Measurements from ENCODE around the gene PROX2.

The PROX2 gene, protein sequence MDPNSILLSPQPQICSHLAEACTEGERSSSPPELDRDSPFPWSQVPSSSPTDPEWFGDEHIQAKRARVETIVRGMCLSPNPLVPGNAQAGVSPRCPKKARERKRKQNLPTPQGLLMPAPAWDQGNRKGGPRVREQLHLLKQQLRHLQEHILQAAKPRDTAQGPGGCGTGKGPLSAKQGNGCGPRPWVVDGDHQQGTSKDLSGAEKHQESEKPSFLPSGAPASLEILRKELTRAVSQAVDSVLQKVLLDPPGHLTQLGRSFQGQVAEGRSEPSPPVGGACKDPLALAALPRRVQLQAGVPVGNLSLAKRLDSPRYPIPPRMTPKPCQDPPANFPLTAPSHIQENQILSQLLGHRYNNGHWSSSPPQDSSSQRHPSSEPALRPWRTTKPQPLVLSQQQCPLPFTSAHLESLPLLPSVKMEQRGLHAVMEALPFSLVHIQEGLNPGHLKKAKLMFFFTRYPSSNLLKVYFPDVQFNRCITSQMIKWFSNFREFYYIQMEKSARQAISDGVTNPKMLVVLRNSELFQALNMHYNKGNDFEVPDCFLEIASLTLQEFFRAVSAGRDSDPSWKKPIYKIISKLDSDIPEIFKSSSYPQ

DNA sequence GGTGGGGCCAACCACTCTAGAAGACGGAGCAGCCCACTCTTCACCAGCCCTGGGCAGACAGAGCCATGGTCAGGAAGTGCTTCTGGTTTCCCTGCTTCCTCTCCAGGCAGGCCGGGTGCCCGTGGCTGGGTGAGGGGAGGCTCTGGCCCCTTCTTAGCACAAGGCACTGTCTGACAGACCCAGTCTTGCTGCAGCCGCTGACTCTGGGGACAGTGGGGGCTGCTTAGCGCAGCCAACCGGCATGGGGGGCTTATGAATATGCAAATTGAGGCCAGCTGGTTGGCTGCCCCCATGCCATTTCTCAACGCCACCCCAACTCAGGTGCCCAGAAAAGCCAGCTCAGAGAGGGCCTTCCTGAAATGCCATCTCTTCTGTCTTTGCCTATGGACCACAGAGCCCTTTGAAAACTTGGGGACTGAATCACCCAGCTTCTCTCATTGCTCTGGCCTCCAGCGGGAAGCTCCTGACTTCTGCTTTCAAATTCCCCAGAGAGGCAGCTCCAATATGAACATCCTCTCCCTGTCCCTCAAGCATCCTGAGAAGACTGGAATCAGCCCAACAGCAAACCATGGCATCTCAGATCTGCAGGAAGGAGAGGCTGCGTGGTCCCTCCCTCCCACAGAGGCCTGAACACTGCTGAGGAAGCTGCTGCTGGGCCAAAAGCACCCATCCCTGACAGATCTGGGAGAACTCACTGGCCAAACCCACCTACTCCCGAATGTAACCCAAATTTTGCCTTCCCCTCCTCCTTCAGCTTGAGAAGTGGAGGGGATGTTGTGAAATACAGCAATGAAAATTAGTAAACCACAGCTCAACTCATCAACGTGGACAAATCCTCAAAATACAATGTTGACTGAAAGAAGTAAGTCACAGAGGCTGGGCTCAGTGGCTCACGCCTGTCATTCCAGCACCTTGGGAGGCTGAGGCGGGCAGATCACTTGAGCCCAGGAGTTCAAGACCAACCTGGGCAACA is at the start of gene PROX2:
Gene PROX2 (minus strand): TSS at position 205 of the 973 bp plus-strand sequence. CDS start 12,311 bp downstream, outside the sequence.
- DNase-seq (ENCODE audit: low read depth in 4 of 4, low spot score in 1 of 4), result no peak

DNA sequence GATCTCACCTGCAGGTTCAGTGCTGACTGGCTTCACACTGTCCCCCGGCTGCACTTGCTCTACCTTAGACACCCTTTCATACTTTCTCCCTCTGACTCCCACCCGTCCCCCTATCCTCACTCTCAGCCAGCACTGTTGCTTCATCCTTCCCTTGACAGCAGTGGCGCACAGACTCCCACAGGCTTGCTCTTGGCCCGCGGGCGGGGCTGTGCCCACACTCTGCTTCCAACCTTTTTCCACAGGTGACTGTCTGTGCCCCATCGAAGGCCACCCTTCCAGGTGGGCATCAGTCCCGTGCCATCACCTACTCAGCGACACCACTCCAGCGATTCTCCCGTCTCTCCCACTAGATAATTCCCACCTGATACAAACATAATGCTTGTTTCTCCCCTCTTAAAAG is 48.1 kb upstream of the PROX2 start:
- no peak for DNase-seq (ENCODE audit: low read depth in 4 of 4, low spot score in 1 of 4)

DNA sequence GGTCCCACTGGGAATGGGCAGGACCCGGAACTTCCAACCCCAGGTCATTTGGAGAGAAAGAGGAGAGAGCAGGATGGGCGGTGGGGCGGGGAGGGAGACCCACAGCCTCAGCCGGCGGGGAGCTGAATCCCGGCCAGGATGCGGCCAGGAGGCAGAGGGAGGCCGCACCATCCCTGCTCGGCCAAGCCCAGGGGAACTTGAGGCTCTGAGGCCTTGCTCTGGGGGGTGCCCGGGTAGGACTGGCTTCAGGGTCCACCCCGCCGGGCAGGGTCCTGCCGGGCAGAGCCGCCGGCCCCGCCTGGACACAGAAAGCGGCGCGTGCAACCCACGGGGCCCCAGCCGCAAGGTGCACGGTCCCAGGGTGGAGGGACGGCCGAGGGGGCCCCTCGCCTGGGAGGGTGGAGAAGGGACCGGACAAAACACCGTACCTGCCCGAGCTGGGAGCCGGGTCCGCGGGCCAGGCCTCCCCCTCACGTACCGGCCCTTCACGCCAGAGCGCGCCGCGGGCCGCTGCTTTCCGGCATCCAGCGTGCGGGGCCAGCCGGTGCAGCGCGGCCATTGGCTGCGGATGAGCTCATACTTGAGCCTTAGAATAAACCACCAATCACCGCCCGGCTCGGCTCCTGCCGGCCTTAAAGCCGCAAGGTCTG is 46.9 kb upstream of the PROX2 start, which contains the start of gene RPS6KL1:
Gene RPS6KL1 (minus strand): TSS at position 509 of the 650 bp plus-strand sequence. CDS start 1,719 bp downstream, outside the sequence.
- DNase-seq (ENCODE audit: low read depth in 4 of 4, low spot score in 1 of 4), result peak; percentile 32 to 71 (median 54)

DNA sequence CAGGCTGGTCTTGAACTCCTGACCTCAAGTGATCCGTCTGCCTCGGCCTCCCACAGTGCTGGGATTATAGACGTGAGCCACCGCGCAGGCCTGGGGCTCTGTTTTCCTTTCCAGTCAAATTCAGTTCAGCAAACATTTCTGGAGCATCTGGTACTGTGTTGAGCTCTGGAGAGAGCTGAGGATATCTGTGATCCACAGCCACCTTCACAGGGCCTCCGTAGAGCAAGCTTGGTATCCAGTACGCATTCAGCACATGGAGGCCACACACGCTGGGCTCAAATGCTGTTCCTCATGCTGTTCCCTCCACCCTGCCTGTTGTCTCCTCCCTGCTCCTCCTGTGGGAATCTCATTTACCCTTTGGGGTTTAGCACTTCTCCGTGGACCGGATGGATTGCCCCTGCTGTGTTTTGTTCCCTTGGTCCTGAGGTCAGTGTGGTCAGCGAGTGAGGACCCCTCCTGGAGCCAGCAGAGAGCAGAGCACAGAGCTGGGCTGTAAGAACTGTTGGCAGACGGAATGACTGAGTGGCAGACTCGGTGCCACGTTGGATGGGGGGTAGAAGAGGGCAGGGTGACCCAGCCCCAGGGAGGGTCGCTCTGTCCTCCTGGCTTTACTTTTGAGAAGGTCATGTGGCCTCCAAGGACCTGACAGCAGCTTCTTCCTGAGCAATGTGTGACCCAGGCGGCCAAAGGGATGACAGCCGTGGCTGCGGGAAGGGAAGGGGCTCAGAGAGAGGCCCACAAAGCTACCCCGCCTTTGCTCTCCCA is 46.2 kb upstream of the PROX2 start:
- DNase-seq (ENCODE audit: low read depth in 4 of 4, low spot score in 1 of 4), result no peak

DNA sequence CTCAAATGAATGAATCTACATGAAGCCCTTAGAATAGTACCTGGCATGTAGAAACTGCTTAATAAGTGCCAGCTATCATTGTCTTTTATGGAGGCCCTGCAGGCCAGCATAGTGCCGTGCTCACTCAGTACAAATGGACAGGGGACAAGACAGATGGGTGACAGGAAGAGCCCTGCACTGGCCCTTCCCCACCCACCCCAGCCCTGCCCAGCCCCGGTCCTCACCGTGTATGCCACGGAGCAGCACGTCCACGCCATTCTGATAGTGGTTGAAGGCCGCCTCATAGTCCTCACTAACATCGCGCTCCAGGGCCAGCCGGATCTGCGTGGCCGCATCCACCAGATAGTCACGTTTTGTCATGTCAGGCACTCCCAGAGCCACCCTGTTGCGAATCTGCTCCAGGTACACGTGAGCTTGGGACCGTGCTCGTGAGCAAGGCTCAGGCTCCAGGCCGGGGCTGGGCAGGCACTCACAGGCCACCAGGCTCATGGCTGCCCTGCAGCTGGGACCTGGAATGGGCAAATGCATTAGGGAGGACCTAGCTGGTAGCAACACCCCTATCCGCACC is 45.2 kb upstream of the PROX2 start:
- no peak for DNase-seq (ENCODE audit: low read depth in 4 of 4, low spot score in 1 of 4)

DNA sequence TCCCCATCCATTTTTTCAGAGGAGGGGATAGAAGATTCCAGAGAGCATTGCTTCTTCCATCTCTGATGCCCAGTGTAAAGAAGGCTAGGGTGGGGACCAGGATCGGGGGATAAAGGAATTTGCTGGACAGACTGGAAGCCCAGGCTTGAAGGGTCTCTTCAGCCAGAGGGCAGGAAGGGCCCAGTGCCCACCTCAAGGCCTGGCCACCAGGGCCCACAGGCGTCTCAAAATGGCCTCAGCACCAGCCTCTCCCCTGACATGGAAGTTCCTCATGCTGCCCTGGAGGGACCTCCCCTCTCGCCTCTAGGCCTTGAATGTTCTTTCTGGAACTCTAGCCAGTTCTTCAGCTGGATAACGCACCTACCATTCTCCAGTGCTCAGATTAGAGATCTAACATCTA is 44.3 kb upstream of the PROX2 start:
- DNase-seq (ENCODE audit: low read depth in 4 of 4, low spot score in 1 of 4), result no peak

DNA sequence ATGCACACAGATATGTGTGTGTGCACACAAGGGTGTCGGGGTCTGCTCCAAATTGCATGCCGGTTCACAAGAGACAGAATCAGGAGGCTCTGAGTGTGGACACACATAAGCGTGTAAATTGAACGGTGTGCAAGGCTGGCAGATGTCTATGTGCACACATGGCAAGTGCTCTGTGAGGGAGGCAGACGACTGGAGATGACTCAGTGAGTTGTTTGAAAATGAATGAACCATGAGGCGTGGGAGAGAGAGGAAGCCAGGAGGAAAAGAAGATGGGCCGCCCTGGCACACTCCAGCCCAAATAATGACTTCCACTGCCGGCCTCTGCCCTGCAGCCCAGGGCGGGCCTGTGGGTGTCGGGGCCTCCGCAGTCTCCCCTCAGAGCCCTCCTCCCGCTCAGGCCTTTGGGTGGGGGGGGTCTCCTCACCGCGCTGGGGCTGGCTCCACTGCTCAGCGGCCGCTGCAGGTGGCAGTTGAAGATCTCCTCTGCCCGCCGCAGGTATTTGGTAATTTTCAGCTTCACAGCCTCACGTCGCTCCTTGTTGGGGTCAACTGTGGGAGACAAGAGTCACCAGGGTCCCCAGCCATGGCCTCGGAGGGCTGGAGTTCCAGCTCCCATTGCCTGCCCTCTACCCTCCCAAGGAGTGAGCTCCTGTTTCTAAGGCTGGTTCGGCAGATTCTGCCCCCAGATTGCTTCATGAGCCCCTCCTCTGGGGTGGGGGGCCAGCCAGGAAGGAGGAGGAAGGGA is 43.6 kb upstream of the PROX2 start:
- no peak for DNase-seq (ENCODE audit: low read depth in 4 of 4, low spot score in 1 of 4)

DNA sequence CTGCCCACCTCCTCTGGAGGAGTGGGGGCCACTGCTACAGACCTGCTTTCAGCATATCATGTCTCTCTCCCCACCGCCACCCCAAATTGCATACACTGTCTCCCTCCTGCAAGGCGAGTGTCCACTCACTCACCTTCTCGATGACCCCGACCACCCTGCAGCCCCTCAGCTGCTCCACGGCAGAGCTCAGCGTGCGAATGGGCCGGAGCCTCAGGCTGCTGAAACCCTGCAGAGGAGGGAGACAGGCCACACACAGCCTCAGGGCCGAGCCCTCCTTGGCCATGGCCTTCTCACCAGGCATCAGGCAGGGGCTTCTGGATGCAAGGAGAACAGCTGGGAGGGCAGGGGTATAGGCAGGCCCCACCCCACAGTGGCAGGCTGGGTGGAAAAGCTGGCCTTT is 42.4 kb upstream of the PROX2 start:
- no peak for DNase-seq (ENCODE audit: low read depth in 4 of 4, low spot score in 1 of 4)

DNA sequence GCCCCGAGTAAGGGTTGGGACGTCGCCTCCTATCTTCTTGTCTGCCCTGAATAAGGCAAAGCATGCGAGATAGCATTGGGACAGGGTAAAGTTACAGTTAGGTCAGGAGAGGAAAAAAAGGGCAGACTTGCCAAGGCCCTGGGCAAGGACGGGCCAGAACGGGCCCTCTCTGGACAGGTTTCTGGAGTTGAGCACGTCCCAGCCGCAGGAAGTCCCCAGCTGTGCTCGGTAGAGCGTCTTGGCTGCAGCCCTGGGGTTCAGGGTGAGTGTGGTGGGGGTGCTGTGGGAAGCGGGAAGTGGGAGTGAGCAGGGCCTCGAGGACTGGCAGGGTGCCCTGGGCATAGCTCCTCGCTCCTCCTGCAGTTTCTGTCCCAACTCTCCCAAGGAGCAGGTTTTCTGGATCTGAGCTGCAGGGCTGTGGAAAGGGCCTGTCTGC is 41.7 kb upstream of the PROX2 start:
- DNase-seq (ENCODE audit: low read depth in 4 of 4, low spot score in 1 of 4), result no peak

DNA sequence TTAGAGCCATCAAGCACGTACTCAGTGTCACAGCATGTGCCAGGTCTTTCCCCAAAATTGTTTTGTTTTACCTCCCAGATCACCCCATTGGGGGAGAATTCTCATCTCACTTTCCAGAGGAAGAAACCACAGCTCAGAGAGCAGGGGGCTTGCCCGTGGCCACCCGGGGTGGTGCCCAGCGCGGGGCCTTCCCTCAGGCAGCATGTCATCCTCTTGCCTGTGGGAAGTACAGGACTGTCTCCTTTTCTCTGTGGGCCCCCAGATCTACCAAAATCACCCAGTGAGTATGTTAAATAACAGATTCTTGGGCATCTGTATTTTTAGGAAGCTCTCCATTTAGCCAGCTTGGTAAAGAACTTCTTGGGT is 41.2 kb upstream of the PROX2 start:
- no peak for DNase-seq (ENCODE audit: low read depth in 4 of 4, low spot score in 1 of 4)

DNA sequence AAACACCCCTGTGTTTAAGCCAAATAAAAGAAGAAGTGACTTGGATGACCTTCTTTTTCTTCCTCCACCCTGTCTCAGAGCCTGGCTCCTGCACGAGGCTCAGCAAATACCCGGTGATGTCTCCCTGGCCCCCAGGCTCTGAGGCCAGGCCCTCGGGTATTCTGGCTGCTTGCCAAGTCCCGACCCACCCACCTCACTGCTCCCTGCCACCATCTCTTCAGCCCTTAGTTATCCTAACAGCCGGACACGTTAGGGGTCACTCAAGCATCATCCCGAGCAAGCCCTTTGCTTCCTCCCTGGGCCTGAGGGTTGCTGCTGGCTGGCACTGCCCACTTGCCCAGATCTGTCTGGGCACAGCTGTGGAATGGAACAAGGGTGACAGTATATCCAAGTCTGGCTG is 39.9 kb upstream of the PROX2 start:
- DNase-seq (ENCODE audit: low read depth in 4 of 4, low spot score in 1 of 4), result no peak

DNA sequence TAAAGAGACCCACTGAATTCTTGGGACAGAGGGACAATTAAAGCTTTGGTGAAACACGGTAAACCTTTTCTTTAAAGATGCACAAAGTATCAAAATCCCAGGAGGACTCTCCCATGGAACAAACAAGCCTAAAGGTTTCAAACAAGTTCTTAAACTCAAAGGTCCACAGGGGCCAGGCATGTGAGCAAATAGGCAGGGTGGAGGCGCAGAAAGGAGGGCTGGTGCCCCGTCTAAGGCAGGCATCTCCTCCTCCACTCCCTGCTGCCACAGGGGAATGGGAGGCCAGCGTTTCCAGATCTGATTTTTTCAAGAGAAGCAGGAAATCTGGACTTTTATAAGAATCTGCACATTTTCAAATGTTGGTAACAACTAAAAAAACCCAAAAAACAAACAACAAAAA is 39.5 kb upstream of the PROX2 start:
- DNase-seq (ENCODE audit: low read depth in 4 of 4, low spot score in 1 of 4), result no peak

DNA sequence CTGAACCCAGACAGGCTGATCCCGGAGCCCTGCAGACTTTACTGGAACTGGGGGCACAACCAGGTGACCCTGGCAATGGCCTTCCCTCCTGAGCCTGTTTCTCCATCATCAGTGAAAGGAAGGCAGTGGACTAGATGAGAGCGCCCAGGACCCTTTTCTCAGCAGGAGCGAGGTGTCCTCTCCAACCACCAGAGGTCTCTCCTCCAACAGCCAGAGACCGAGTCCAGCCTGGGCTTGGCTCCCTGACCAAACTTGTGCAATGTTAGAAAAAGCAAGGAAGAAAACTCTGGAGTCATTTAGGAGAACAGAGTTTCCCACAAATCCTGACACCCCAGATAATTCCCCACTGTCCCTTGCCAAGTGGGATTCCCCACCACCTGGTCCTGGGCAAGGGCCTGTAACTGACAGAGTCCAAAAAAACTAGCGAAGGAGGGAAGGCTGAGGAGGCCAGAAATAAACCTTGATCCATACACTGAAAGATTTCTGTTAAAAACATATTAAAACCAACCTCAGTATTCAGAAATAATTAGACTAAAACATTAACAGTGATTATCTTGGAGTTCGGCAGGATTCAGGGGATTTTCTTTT is 38.1 kb upstream of the PROX2 start:
- no peak for DNase-seq (ENCODE audit: low read depth in 4 of 4, low spot score in 1 of 4)

DNA sequence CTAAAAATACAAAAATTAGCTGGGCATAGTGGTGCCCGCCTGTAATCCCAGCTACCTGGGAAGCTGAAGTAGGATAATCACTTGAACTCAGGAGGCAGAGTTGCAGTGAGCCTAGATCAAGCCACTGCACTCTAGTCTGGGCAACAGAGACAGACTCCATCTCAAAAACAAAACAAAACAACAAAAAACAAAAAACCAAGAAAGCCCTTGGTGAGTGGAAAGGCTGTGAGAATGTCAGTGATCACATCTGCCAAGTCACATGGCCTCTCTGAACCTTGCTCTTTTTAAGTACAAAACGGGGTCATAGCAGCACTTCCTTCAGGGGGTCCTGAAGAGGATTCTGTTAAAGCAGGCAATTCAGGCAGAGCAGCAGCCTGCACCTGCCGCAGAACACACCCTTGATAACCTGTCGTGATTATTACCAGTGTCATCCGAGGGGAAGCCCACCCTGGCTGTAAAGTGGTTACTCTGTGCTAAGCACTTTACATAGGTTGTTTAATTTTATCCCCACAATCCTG is 37.5 kb upstream of the PROX2 start:
- no peak for DNase-seq (ENCODE audit: low read depth in 4 of 4, low spot score in 1 of 4)

DNA sequence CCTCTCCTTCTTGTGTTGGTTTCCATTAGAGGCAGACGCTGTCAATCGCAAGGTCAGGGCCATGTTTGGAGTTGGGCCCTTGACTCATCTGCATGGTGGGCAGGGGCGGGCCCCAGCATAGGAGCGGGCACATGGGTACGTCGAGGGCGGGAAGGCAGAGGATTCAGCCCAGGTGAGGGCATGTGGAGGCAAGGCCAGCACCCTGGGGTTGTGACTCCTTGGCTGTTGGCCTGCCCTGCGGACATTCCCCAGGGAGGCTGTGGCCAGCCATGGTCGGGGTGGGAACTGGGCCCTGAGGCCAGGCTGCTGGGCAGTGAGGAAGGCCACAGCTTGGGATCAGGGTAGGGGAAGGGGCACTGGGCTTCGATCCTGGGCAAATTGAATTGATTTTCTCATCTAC is 36.9 kb upstream of the PROX2 start:
- DNase-seq (ENCODE audit: low read depth in 4 of 4, low spot score in 1 of 4), result no peak

DNA sequence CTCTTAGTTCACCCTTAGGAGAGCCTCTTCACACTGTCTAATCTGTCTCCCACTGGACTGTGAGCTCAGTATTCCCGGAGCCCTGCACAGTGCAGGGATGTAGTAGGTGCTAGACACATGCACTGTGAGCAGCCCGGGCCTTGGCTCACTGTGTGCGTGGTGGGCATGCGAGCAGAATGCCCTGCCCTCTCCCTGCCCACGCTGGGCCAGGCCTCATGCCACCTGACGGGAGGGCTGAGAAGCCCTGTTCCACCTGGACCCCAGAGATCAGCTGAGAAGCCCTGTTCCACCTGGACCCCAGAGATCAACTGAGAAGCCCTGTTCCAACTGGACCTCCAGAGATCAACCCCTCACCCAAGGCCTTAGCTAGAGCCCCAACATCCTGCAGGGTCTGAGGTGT is 36.2 kb upstream of the PROX2 start:
- DNase-seq (ENCODE audit: low read depth in 4 of 4, low spot score in 1 of 4), result no peak

DNA sequence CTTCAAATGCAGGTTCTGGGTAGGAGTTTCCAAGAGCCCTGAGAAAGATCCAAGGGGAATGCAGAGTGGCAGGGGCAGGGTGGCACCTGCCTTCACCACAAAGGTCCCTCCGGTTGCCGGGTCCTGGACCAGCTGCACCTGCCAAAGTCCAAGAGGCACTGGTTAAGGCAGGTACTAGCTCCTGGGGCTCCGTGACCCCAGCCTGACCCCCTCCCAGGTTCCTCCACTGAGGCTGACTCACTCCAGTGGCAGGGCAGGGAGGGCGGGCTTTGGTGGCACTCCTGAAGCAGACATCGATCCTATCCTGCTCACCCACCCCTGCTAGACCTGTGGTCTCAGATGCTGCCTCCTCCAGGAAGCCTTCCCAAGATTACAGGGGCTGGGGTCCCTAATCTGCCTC is 35.8 kb upstream of the PROX2 start:
- no peak for DNase-seq (ENCODE audit: low read depth in 4 of 4, low spot score in 1 of 4)

DNA sequence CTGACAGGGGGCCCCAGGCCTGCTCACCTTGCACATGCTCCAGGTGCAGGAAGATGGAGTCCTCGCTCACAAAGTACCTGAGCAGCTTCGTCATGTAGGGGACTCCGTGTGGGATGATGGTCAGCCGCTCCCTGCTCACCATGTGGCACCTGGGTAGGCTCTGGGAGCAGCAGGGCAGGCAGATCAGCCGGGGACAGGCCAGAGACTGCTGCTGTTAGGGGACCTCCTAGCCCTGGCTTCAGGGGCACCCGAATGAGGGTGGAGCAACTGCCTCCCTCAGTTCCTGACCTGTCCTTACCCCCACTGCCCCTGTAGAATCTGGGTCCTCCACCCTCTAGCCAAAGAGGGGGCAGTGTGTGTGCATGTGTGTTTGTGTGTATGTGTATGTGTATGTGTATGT is 35.3 kb upstream of the PROX2 start:
- no peak for DNase-seq (ENCODE audit: low read depth in 4 of 4, low spot score in 1 of 4)

DNA sequence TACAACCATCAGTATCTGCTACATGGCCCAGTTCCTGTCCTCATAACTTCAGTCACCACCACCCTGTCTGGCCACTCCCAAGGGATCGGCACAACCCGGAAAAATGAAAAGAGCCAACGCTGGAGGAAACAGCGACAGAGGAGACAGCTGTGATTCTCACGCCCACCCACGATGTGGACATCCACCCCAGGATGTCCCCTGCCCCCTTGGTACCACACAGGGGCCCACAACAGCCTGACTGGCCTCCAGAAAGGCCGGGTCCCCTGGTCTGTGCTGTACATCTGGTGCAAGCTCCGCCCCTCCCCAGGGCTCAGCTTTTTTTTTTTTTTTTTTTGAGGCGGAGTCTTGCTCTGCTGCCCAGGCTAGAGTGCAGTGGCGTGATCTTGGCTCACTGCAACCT is 34.6 kb upstream of the PROX2 start:
- DNase-seq (ENCODE audit: low read depth in 4 of 4, low spot score in 1 of 4), result no peak

All from stimulated activated CD4-positive, alpha-beta T cell treated with anti-CD3 and anti-CD28 coated beads, Interleukin-1b, Interleukin-23, amount 100 ng/mL, for 24 hours (primary cell).